GM19438 (cell line): Measurements from ENCODE around the gene BLOC1S1.
A peak's percentile ranks its signal among the peaks of the same experiment; 100 is the strongest.
"Not testable (repeated sequence)": the region's sequence is repeated elsewhere in the genome, so short reads cannot be mapped to it uniquely, and the experiment has no call there.

Source experiments
- ATAC-seq: cut with Tn5 transposase; IDR thresholded peaks from one replicate; pipeline ENCODE4 v1.9.1; 2021; ENCODE audit warnings: low read depth; ENCODE audit not compliant: unreplicated experiment

Gene BLOC1S1

DNA sequence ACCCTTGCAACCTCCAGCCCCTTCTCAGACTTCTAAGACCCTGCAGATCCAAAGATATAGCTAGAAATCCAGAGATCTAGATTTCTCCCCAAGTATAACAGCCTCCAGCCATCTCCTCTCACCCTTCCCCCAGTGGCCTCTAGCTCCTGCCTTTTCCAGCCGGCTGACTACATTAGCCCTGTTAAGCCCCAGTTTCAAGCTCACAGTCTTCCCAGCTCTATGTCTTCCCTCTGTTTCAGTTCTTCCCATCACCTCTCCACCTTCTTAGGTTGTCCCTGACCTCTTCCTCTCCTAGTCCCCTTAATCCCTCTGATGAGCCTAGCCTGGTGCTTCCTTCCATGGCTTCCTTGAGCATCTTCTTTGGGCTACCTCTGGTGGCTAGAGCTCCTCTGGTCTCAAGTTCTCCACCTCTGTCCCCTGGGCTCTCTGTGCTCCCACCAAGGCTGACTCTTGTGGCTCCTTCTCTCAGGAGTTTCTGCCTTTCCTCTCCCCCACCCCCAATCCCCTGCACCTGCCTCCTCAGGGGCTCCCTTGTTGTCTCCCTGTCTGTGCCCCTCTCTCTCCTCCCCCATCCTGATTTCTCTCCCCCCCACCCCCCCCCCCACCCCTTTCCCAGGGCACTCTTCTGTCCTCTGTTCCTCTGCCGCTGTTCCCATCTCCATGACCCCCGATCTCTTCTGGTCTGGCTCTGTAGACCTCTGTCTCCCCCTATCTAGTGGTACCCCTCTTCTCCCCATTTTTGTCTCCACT is 26.3 kb downstream of the BLOC1S1 start:
- ATAC-seq = no peak

DNA sequence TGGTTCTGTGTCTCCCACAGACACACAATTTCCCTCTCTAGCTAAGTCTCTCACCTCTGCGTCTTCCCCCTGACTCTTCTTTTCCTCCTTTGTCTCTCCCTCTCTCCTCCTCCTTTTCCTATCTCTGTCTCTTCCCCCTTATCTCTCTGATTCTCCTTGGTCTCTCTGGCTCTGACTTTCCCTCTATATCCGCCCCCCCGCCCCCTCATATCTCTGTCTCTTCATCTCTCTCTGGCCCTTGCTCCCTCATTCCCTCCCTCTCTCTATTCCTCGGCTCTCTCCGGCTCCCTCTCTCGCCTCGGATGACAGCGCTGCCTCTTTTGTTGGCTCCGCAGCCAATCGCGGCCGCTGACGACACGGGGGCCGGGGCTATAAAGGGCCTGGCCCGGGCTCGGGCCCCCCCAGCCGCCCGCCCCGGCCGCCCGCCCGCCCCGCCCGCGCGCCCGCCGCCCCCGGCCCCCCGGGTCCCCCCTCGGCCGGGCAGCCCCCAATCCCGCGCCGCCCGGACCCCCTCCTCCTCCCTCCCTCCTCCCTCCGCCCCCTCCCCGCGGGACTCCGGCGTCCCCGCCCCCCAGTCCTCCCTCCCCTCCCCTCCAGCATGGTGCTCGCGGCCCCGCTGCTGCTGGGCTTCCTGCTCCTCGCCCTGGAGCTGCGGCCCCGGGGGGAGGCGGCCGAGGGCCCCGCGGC is 27.0 kb downstream of the BLOC1S1 start, which contains the start of gene GDF11:
TSS of gene GDF11 (plus strand) at position 404 of the 687 bp plus-strand sequence. CDS start at position 599, 195 bp downstream.
- ATAC-seq = peak; percentile 23

DNA sequence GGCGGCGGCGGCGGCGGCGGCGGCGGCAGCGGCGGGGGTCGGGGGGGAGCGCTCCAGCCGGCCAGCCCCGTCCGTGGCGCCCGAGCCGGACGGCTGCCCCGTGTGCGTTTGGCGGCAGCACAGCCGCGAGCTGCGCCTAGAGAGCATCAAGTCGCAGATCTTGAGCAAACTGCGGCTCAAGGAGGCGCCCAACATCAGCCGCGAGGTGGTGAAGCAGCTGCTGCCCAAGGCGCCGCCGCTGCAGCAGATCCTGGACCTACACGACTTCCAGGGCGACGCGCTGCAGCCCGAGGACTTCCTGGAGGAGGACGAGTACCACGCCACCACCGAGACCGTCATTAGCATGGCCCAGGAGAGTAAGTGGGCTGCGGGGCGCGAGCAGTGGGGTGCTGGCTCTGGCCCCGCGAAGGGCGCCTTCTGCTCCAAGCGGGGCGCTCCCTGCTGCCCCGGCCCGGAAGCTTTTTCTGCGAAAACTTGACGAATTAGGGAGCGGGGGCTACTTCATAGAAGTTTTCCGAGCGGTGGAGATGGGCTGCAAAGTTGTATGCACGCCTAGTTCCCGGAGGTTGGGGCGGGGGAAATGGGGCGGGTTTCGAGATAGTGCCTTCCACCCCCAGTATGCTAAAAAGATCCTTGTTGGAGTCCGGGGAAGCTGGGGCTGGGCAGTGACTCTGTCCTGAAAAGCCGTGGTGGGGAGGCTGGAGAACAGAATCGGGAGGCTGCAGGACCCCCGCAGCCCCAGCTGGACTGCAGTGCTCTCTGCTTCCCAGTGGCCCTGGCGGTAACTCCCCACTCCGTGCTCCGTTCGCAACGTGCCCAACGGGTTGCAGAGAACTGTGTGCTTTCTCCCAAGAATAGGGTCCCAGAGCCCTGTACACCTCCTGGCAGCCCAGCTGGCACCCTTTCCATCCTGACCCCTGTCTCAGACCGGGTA is 27.8 kb downstream of the BLOC1S1 start:
- ATAC-seq = peak; percentile 52

DNA sequence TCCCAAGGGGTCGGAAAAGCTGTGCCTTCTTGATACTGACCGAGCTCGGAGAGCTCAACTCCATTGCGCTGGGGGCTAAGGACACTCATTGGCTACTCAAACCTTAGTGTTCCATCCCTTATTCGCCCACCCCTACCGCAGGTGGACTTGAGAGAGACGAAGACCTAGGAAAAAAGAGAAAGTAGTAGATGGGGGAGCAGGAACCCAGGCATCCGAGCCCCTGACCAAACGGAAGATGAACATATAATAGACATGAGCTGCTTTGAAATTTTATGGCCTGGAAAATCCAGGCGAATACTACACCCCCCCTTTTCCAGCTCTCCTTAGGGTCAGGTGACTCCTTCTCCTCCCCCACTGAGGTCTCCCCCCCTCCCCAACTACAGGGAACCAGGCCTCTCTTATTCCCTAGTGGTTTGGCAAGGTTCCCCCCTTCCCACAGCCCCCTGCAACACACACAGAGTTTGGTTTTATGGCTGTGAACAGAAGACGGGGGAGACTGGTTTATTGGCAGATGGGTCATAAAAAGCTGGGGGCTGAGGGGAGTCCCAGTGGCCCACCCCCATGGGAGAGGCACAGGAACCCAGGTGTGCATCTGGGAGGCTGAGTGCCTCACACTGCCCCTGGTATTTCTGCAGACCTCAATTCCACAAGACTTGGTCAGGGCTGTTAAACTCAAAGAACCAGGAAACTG is 28.6 kb downstream of the BLOC1S1 start:
- no peak for ATAC-seq

DNA sequence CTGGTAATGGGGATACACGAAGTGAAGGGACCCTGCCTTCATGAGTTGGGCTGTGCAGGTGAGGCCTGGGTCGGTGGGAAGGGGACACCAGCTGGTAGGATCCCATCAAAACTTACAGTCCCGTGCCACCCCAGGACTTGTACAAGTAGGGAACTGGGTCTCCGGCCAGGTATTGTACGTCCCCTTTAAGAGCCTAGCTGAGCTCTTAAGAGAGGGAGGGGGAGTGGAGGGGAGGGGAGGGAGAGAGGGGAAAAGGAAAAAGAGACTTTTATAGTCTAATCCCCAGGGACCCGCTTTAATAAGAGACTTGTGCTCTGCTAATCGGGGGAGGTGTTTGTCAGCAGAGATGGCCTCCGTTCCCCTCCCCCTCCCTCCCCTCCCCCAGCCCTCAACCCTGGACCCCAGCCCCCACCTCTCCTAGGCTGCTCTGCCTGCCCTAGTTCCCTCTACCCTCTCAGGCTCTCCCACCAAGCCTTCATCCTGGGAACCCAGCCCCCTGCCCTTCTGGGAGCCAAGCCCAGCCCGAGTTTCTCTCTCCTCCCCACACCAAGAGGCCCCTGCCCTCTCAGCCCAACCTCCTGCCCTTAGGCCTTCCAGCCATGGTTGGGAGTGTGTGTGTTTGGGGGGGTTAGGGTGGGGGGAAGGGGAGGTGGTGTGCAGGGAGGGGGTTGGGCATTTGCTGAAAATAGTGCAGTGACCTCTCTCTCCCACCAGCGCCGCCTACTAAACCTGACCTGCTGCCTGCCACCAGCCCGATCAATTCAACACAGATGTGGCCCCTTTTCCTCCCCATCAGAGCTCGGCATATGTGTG is 29.7 kb downstream of the BLOC1S1 start:
- no peak for ATAC-seq

DNA sequence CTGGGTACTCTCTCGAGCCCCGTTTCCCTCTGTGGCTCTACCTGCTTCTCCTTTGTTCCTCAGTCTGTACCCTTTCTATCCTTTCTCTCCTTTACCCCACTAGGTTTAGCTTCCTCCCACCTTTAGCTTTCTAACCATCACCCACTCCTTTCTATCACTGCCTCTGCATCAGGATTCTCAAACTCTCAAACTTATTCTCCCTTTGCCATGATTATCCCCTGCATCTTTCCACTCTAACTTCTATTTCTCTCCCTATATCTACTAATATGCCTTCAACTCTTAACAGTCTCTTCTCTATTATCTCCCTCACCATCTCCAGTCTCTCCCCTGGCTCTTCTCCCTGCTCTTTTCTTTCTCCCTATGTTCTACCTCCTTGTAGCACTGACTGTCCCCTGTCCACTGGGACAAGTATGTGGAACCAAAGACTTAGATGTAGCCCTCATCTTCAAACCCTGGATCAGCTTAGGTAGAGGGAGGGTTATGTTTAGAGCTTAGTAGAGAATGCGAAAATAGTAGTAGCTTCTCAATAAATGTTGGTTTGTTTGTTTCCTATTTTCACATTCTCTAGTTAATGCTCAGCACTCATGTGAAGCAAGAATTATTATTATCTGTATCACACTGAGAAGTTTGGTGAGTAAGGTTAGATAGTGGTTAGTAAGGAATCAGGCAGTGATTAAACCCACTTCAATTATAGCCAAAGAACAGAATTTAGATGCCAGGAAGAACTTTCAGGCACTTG is 30.5 kb downstream of the BLOC1S1 start:
- ATAC-seq = no peak

DNA sequence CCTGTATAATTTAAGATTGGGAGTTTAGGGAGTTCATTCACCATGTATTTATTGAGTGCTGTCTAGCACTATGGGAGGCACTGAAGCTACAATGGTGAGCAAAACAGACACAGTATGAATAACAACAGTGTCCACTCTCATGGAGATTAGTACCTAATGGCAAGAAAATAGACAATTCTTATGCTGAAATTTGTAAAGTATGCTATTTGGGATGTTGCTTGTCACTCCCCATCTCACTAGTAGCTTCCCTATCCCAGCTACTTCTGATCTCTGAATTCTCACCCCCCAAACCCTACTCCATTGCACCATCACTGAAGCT is 31.0 kb downstream of the BLOC1S1 start:
- ATAC-seq = no peak

- ATAC-seq = no peak
Measured at GRCh38 chr12:55748230-55748993, 32.6 kb downstream of the BLOC1S1 start.

GRCh38 chr12:55755246-55755645 is 39.4 kb downstream of the BLOC1S1 start:
- ATAC-seq = no peak

DNA sequence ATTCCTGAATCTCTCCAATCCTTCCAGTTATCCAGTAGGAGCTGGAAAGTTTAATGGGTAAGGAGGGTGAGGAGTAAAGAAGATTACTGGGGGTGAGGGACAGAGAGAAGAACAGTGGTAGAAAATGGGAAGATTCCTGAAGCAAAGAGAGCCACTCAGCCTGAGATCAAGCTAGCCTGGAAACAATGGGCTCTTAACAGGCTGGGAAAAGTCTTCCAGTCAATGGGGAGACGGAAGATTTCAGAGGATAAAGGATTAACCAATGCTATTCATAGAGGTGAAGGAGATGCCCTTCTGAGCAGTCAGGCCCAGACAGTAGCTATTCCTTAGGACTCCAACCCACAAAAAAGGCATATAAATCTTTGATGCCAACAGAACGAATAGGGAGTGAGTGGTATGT is 41.9 kb downstream of the BLOC1S1 start:
- ATAC-seq = no peak

GRCh38 chr12:55758575-55758974 is 42.7 kb downstream of the BLOC1S1 start:
- ATAC-seq = not testable (repeated sequence)

DNA sequence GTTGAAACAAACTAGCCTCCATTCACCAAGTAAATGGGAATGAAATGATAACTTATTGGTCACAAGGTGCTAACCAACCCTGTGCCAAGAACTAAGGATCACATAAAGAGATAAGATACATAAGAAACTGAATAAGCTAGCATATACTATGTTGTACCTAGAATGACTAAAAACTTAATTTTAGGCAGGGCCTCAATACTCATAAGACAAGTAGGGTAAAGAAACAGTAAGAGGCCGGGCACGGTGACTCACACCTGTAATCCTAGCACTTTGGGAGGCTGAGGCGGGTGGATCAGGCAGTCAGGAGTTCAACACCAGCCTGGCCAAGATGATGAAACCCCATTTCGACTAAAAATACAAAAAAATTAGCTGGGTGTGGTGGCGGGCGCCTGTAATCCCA is 44.8 kb downstream of the BLOC1S1 start:
- no peak for ATAC-seq

DNA sequence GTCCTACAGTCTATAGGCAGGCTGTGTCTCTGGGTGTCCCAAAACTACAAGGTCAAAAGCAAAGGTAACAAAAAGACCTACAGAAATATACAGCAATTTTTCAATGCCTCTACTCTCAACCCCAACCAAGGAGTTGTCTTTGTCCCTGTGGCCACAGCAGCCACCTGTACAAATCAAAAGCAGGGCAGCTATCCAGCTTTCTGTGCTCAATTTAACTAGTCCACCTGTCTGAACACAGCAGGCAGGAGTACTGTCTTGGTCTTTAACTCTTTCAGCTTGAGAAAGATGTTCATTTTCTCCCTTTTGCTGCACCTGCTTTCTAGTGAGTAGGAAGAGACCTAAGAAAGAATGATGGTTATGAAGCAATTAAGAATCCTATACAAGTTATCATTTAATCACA is 46.8 kb downstream of the BLOC1S1 start:
- ATAC-seq = no peak

- ATAC-seq = no peak
Measured at GRCh38 chr12:55765736-55766290, 50.0 kb downstream of the BLOC1S1 start.

DNA sequence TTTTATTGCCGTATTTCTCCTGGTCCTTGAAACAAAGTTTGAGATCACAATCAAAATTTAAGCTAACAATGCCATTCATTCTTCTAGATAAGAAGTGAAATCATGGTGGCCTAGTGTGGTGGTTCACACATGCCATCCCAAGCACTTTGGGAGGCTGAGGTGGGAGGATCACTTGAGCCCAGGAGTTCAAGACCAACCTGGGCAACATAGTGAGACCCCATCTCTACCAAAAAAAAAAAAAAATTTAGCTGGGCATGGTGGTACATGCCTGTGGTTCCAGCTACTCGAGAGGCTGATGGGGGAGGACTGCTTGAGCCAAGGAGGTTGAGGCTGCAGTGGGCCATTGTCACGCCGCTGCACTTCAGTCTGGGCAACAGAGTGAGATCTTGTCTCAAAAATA is 51.3 kb downstream of the BLOC1S1 start:
- no peak for ATAC-seq
